ENCODE data around the gene PTGDR2.

PTGDR2 gene

DNA sequence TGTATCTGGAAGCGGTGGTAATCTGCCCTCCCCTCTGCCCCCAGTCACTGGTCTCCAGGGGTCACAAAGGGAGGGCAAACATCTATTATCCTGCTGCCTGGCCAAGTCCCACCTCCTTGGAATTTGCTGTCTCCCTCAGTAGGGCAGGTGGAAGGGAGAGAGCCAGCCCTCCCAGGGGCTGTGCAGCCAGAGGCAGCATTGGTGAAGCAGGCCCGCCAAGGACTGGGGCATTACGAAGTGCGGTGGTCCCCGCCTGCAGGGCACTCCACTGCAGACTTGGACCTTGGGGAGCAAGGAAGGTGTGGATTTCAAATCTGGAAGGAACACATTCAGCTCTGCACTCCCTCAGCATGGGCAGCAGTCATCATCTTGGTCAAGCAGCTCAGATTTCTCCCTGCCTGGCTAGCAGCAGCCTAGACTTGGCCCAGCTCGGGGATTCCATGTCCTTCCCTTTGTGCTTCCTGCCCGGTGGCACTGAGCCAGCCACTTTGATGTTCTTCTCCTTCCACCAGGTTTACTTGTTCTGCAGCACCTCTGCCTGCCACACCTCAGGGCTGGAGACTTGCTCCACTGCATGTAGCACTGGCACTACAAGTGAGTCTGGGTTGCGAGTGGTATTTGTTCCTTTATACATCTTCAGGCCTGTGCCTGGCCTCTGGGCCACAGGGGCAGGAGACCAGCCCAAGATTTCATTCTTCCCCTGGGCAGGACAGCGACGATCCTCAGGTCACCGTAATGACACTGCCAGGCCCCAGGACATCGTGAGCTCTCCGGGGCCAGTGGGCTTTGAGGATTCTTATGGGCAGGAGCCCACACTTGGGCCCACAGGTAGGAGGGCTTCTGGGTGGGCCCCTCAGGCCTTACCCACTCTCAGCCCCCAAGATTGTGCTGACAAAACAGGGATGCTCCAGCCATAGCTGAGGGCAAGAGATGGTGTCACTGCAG is 18.9 kb upstream of the PTGDR2 start:
- no peak for TF ChIP-seq Cebpa-rat (IDR thresholded peaks at IDR 0.05)
- H3K4me3 ChIP-seq: no peak overlapping the region
- H3K27me3 ChIP-seq: no peaks in the 10 kb centered on the region
- no peaks in the 10 kb centered on the region for H3K9me3 ChIP-seq
- no peaks in the 10 kb centered on the region for H4K20me1 ChIP-seq
- H3K36me3 ChIP-seq: peaks cover 35% of the 10 kb centered on the region
- H3K4me2 ChIP-seq: no peak overlapping the region
- no peak overlapping the region for H3K27ac ChIP-seq
- H3K9ac ChIP-seq: no peak overlapping the region
- peaks cover 37% of the 10 kb centered on the region for H3K4me1 ChIP-seq

DNA sequence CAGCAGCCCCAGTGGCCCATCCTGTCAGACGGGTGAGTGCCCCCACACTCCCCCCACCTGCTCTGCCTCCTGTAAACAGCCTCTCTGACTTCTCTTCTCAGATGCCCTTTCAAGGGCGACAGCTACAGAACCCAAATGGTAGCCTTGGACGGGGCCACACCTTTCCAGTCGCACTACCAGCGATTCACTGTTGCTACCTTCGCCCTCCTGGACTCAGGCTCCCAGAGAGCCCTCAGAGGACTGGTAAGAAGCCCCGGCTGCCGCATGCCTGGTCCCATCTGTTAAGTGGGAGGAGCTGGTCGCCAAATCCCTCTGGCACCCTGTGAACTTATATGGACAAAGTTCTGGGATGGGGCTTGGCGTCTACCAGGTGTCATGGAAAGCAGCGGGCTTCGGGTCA is 17.8 kb upstream of the PTGDR2 start:
- no peak for TF ChIP-seq Cebpa-rat (IDR thresholded peaks at IDR 0.05)
- Histone ChIP-seq H3K9me3 (no peaks in the 10 kb centered on the region), H4K20me1 (no peaks in the 10 kb centered on the region), H3K9ac (no peak overlapping the region), H3K27me3 (no peaks in the 10 kb centered on the region), H3K36me3 (peaks cover 28% of the 10 kb centered on the region), H3K4me2 (no peak overlapping the region), H3K27ac (no peak overlapping the region), H3K4me3 (no peak overlapping the region), H3K4me1 (peaks cover 48% of the 10 kb centered on the region)

DNA sequence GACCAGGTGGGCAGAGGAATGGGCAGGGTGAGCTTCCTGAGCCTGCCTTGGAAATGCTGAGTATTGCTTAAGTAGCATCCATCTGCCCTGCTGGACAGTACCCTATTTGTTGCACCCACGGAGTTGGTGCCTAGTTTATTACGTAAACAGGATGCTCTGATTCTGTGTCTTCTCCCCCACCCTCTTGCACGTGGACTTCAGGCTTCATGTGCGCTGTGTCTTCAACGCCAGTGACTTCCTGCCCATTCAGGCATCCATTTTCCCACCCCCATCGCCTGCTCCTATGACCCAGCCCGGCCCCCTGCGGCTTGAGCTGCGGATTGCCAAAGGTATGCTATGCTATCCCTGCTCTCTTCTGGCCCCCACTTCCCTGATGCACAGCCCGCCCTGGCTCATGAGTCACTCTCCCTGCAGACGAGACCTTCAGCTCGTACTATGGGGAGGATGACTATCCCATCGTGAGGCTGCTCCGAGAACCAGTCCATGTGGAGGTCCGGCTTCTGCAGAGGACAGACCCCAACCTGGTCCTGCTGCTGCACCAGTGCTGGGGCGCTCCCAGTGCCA is 17.3 kb upstream of the PTGDR2 start:
- H3K9ac ChIP-seq: no peak overlapping the region
- TF ChIP-seq Cebpa-rat (IDR thresholded peaks at IDR 0.05): no peak
- peaks cover 53% of the 10 kb centered on the region for H3K4me1 ChIP-seq

DNA sequence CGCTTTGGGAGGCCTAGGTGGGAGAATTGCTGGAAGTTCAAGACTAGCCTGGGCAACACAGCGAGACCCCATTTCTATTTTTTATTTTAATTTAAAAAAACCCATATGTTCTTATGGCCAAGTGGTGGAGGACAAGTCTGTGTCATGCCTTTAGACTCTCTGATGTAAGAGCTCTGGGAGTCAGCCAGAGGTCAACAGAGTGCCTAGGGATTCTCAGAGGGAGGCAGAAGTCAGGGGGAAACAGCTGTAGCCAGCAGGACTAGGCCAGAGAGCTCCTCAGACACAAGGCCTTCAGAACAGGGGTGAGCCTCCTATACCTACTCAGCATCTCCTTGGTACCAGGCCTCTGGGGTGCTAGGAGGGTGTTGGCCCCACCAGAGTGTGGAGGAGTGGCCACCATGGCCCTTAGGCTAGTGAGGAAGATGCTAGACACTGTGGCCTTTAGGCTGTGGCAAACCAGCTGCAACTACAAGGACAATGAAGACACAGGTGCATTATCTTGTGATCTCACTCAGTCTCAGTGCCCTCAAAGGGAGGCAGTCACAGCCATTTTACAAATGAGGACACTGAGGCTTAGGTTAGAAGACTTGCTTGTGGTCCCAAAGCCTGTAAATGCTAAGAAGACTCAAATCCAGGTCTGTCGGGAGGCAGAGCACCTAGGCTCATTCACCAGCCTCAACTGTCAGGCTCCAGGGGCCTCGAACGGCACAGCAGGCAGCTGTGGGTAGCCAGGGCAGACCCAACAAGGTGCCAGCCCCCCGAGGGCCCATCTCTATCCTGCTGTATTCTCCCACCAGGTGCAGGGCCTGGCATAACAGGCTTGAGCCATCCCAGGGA is 16.6 kb upstream of the PTGDR2 start:
- Histone ChIP-seq H3K9me3 (no peaks in the 10 kb centered on the region), H3K4me3 (no peak overlapping the region), H4K20me1 (no peaks in the 10 kb centered on the region), H3K27ac (peak overlapping the region; percentile 60), H3K4me1 (peaks cover 60% of the 10 kb centered on the region), H3K36me3 (peaks cover 24% of the 10 kb centered on the region; the same call in 1 of the 2 replicates), H3K27me3 (no peaks in the 10 kb centered on the region), H3K9ac (peak overlapping the region; percentile 1; the same call in 1 of the 2 replicates), H3K4me2 (peak overlapping the region; percentile 73)
- TF ChIP-seq Cebpa-rat (IDR thresholded peaks at IDR 0.05): no peak

More for the DNA sequence above, 17.3 kb upstream of the PTGDR2 start:
- H3K4me2 ChIP-seq: peak overlapping the region; percentile 73
- H3K27ac ChIP-seq: peak overlapping the region; percentile 60
- no peaks in the 10 kb centered on the region for H4K20me1 ChIP-seq
- H3K36me3 ChIP-seq: peaks cover 27% of the 10 kb centered on the region; the same call in 1 of the 2 replicates
- no peak overlapping the region for H3K4me3 ChIP-seq
- no peaks in the 10 kb centered on the region for H3K9me3 ChIP-seq
- no peaks in the 10 kb centered on the region for H3K27me3 ChIP-seq

DNA sequence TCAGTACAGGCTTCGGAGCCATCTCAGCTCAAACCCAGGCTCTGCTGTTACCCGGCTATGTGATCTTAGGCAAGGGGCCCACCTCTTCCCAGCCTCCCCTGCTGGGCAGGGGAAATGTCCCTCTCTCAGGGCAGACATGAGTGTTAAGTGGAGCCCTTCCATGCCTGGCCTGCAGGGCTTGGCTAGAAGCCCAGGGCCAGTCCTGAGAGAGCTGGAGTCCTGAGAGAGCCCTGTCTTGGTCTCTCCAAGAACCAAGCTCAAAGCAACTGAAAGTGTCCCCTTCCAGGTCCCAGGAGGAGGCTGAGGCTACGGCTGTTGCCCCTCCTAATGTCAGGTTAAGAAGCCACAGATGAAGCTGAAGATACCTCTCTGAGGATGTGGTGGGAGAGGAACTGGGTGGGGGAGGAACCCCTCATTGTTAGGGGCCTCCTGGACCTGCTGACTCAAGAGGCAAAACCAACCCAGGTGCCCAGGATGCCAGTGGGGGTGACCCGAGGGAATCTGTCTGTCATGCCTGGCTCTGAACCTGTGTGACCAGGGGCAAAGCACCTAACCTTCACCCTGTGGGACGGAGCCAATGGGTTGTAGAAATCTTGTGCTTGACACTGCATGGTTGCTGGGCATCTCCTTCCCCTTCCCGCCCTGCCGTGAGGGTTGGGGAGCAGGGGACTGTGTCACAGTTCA is 15.8 kb upstream of the PTGDR2 start:
- 0 out of 2 replicates have a peak overlapping the region, but pooled peaks have one; percentile 2 for H3K9ac ChIP-seq
- TF ChIP-seq Cebpa-rat (IDR thresholded peaks at IDR 0.05): no peak

DNA sequence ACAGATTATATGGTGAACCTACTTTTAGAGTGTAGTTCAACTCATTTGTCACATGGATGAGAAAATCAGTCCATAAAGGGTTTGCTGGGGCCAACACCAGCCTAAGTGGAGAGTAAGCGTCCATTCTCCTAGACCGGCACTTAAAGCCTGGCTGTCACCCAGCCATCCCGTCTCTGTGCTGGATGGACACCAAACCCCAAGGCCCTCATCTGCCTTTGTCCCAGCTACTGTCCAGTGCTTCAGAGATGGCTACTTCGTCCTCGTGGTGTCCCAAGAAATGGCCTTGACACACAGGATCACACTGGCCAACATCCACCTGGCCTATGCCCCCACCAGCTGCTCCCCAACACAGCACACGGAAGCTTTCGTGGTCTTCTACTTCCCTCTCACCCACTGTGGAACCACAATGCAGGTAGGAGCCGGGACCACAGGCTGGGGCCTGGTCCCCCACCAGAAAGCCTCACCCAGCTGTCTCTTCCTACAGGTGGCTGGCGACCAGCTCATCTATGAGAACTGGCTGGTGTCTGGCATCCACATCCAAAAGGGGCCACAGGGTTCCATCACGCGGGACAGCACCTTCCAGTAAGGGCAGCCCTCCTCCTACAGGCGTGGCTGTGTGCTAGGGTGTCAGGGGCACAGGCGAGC is 15.1 kb upstream of the PTGDR2 start:
- H3K27me3 ChIP-seq: no peaks in the 10 kb centered on the region
- TF ChIP-seq Cebpa-rat (IDR thresholded peaks at IDR 0.05): no peak

More for the DNA sequence above, 15.8 kb upstream of the PTGDR2 start:
- Histone ChIP-seq H3K9me3 (no peaks in the 10 kb centered on the region), H4K20me1 (no peaks in the 10 kb centered on the region), H3K27me3 (no peaks in the 10 kb centered on the region), H3K4me2 (peak overlapping the region; percentile 73), H3K36me3 (peaks cover 17% of the 10 kb centered on the region; the same call in 1 of the 2 replicates), H3K27ac (peak overlapping the region; percentile 60), H3K4me1 (peaks cover 68% of the 10 kb centered on the region), H3K4me3 (no peak overlapping the region)

DNA sequence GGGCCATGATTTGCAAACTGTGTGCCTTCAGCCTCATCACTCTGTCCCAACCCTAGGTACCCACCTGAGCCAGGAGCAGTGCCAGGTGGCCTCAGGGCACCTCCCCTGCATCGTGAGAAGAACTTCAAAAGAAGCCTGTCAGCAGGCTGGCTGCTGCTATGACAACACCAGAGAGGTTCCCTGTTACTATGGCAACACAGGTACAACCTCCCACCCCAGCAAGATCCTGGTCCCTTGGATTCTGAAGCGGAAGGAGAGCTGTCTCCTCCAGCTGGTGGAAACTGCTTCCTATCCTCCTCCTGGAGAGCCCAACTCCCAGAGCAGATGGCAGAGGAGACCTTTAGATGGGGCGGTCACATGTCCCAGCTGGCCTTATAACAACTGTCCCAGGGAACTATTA is 14.5 kb upstream of the PTGDR2 start:
- no peak overlapping the region for H3K27ac ChIP-seq
- H4K20me1 ChIP-seq: no peaks in the 10 kb centered on the region
- no peak overlapping the region for H3K9ac ChIP-seq
- H3K9me3 ChIP-seq: no peaks in the 10 kb centered on the region
- H3K4me1 ChIP-seq: peaks cover 78% of the 10 kb centered on the region
- peaks cover 9% of the 10 kb centered on the region; the same call in 1 of the 2 replicates for H3K36me3 ChIP-seq
- peak overlapping the region; percentile 73 for H3K4me2 ChIP-seq
- TF ChIP-seq Cebpa-rat (IDR thresholded peaks at IDR 0.05): no peak
- H3K27me3 ChIP-seq: no peaks in the 10 kb centered on the region
- no peak overlapping the region for H3K4me3 ChIP-seq

More for the DNA sequence above, 15.1 kb upstream of the PTGDR2 start:
- Histone ChIP-seq H3K9me3 (no peaks in the 10 kb centered on the region), H3K27ac (peak overlapping the region; percentile 60), H3K36me3 (peaks cover 14% of the 10 kb centered on the region; the same call in 1 of the 2 replicates), H3K4me2 (peak overlapping the region; percentile 73), H3K4me3 (no peak overlapping the region), H3K9ac (0 out of 2 replicates have a peak overlapping the region, but pooled peaks have one; percentile 2), H3K4me1 (peaks cover 74% of the 10 kb centered on the region), H4K20me1 (no peaks in the 10 kb centered on the region)

DNA sequence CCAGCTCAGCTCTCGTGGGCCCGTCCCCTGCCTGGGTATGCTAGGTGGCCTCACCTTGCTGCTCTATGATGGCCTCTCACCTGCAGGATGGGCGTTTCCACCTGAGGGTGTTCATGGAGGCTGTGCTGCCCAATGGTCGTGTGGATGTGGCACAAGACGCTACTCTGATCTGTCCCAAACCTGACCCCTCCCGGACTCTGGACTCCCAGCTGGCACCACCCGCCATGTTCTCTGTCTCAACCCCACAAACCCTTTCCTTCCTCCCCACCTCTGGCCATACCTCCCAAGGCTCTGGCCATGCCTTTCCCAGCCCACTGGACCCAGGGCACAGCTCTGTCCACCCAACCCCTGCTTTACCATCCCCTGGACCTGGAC is 13.7 kb upstream of the PTGDR2 start:
- H3K36me3 ChIP-seq: peaks cover under 1% of the 10 kb centered on the region; the same call in 1 of the 2 replicates
- 0 out of 2 replicates have a peak overlapping the region, but pooled peaks have one; percentile 42 for H3K27ac ChIP-seq
- no peak overlapping the region for H3K9ac ChIP-seq
- no peaks in the 10 kb centered on the region for H3K27me3 ChIP-seq
- no peaks in the 10 kb centered on the region for H4K20me1 ChIP-seq
- no peaks in the 10 kb centered on the region for H3K9me3 ChIP-seq
- H3K4me1 ChIP-seq: peaks cover 86% of the 10 kb centered on the region
- H3K4me3 ChIP-seq: no peak overlapping the region
- H3K4me2 ChIP-seq: peak overlapping the region; percentile 69; the same call in 1 of the 2 replicates
- TF ChIP-seq Cebpa-rat (IDR thresholded peaks at IDR 0.05): no peak

Data from BLaER1 (cell line).